H1 (cell line): Measurements from ENCODE around the gene RORB. TPM values are rescaled to one million over a fixed set of nuclear protein-coding genes. Genes with fewer than 3 reads are reported as not detected.

Experiments used
- EZH2 ChIP-seq: fragments of 200-600 bp; sonication (generic); IDR thresholded peaks from 2 replicates; pipeline ENCODE4 v1.7.1; 2012; ENCODE audit warnings: low read depth, mild to moderate bottlenecking, moderate library complexity, low read length, inconsistent platforms; ENCODE audit not compliant: severe bottlenecking
- polyA plus RNA-seq, 7 experiments: library from polyadenylated mRNA; depleted of rRNA in 3 of 7; stranded (reverse) in 5 of 7; unstranded in 2 of 7; fragments of >200 nt in 5 of 7; fragments of 200-250 nt in 2 of 7; gene quantifications; 1 replicate in 5 of 7; 2 replicates in 1 of 7; 4 replicates in 1 of 7; pipeline versions ENCODE4 v1.2.1 to v1.2.3, GENCODE V29; 2011 to 2013; ENCODE audit warnings: missing spikeins in 2 of 7, mixed read lengths in 2 of 7
- total RNA-seq: library from RNA; stranded (reverse); fragmentation: NEBNext Ultra II Directional; extraction: Animal tissue kit (Norgen Biotek cat#: 25700); gene quantifications from 2 replicates; pipeline ENCODE4 v1.2.1, GENCODE V29; 2021

RORB gene
- total and polyA plus RNA-seq, 2 of the 8 experiments (the other 6 are each of a cell fraction or from before 2014, with no cell fraction given), result 2.3 to 7.1 TPM

- TF ChIP-seq EZH2, result peak; percentile 49
Observed at GRCh38 chr9:74500584-74500924, 3.4 kb downstream of the RORB start (continued).
